ACHN (cell line): ENCODE results near the gene PRR12.

Experiments used
- DNase-seq: peaks from one replicate; pipeline ENCODE4 v3.0.0-alpha.2; 2015
- in situ Hi-C: cut with HindIII; loops from 2 replicates; pipeline ENCODE4 v1.10.0; 2017; ENCODE audit warnings: low sequenced_read_pairs, low pct_ligation_motif_present, low pct_unique_long_range_greater_than_20kb

Gene PRR12

DNA sequence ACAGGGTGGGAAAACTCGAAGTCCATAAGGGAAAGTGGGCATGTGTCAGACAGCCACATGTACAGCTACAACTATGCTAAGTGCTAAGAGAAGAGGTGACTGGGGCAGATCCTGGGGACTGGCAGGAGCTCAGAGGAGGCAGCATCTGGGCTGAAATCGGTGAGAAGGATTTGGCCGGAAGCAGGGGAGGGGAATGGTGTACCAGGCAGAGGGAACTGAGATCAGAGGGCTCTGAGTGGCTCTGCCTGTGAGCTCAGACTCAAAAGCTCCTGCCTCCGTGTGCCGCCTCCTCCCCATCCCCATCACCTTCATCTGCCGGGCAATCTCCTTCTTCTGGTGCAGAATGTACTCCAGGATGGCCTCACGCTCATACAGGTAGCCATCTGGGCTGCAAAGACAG lies 32.4 kb upstream of the PRR12 start:
- DNase-seq: no peak
- in situ Hi-C loops: no loop called here

- no peak for DNase-seq
- in situ Hi-C loops: no loop called here
Observed at GRCh38 chr19:49559443-49559842, 31.5 kb upstream of the PRR12 start.

DNA sequence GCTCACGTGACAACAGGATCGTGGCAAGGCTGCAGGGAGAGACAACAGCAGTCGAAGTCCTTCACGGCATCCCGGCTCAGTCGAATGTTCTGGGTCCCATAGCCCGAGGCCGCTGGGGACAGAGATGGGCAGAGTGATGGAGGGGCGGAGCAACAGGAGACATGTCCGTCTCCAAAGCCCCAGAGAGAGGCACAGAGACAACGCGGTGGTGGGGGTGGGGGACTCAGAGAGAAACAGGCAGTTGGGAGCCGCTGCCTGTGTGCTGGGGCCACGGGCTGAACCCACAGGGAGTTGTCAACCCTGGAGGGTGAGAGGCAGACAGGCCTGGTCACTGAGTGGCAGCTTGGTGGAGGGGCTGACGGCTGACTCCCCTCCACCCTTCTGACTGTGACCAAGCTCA lies 31.1 kb upstream of the PRR12 start:
- DNase-seq: no peak
- in situ Hi-C loops: no loop called here

DNA sequence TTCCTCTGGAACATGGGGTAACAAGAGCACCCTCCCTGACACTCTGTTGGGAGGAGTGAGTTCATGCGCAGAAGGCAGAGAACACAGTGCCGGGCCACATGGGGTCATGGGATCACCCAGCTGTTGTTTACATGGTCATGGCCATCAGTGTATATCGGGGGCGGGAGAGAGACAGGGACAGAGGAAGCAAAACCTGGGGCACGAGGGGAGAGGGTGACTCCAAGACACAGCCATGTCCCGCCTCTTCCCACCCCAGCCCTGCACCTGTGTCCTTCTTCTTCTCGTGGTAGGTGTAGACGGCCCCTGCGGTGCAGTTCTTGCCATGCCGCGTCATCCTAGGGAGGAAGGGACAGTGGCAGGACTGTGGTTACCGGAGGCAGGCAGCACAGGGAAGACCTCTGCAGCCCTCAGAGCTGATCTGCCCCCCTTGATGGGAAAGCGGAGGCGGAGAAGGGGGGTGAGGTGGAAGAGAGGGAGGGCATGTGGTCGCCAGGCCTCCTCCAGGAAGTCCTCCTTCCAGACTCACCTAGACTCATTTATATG lies 30.6 kb upstream of the PRR12 start:
- no peak for DNase-seq
- in situ Hi-C loops: no loop called here

DNA sequence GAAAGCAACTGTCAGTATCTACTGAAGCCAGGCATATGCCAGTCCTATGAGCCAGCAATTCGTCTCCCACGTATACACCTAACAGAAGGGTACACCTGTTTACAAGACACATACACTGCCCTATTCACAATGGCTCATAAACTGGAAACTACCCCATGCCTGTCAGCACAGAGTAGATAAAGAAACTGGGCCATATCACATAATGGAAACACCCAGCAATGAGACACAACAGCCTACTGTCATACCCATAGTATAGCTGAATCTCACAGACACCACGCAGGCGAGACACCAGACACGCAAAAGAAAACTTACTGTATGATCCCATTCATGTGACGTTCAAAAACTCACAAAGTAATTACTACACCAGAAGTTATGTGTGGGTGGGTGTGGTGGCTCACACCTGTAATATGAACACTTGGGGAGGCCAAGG lies 26.4 kb upstream of the PRR12 start:
- no peak for DNase-seq
- in situ Hi-C loops: no loop called here

DNA sequence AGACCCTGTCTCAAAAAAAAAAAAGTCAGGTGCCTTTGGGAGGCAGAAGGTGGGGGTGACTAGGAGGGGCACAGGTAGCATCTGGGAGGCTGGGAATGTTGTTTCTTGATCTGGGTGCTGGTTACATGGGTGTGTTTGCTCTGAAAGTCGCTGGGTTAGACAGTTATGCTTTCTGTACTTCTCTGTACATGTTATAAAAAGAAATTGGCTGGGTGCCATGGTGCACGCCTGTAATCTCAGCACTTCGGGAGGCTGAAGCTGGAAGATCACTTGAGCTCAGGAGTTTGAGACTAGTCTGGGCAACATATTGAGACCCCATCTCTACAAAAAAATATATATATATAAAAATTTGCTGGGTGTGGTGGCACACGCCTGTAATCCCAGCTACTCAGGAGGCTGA lies 25.7 kb upstream of the PRR12 start:
- in situ Hi-C loops: no loop called here
- DNase-seq: no peak

- in situ Hi-C loops: no loop called here
Observed at GRCh38 chr19:49566302-49566701, 24.7 kb upstream of the PRR12 start.

GRCh38 chr19:49567861-49568441 lies 23.0 kb upstream of the PRR12 start:
- DNase-seq: no peak
- in situ Hi-C loops: no loop called here

More at GRCh38 chr19:49566302-49566701, 24.7 kb upstream of the PRR12 start:
- DNase-seq: no peak

DNA sequence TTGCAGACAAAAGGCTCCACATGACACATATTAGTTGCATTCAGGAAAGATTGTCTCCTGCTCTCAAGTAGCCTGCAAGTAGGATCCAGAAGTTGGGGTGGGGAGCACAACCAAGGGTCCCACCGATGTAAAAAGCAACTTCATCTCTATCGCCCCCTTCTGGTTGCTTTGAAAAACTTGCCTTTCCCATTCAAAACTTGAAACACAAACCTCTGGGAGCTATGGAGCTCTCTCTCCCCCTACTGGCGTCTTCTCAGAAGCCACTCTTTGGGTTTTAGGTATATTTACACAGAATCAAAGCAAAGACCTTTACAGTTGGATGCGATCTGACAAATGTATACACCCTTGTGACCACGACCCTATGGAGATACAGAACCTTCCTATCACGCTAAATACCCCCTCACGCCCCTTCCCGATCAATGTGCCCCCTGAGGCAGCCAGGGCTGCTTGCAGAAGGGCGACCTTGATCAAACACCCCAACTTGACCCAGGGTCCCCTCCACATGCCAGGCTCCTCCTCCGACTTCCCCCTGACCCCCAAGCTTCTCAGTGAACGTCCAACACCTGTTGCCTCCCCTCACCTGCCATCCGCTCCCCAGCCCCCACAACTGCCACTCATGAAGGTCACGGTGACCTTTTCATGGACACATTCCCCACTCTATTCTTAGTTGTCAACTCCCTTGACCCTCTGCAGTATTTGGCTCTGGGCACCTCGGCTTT lies 20.7 kb upstream of the PRR12 start:
- in situ Hi-C loops: no loop called here

DNA sequence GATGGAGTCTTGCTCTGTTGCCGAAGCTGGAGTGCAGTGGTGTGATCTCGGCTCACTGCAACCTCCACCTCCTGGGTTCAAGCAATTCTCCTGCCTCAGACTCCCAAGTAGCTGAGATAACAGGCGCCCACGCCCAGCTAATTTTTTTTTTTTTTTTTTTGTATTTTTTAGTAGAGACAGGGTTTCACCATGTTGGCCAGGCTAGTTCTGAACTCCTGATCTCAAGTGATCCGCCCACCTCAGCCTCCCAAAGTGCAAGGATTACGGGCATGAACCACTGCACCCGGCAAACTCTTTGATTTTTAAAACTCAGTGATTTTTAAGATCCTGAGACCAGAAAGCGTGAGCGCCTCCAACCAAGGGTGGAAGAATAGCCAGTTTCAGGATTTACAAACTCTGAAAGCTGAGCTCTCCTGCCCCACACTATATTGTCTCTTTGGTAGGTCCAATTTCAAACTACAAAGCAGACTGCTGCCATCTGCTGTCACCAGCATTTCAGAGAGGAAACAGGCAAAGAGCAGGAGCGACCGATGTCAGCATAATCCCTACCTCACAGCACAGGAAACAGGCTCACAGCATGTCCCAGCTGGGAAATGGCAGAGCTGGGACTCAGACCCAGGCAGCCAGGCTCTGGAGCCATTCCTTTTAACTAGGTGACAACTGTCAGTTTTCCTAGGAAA lies 19.8 kb upstream of the PRR12 start:
- no peak for DNase-seq
- in situ Hi-C loops: no loop called here

More for the DNA sequence above, 20.7 kb upstream of the PRR12 start:
- peak; percentile 80 for DNase-seq

- in situ Hi-C loops: no loop called here
- DNase-seq: no peak
Observed at GRCh38 chr19:49573009-49573408, 18.0 kb upstream of the PRR12 start.

DNA sequence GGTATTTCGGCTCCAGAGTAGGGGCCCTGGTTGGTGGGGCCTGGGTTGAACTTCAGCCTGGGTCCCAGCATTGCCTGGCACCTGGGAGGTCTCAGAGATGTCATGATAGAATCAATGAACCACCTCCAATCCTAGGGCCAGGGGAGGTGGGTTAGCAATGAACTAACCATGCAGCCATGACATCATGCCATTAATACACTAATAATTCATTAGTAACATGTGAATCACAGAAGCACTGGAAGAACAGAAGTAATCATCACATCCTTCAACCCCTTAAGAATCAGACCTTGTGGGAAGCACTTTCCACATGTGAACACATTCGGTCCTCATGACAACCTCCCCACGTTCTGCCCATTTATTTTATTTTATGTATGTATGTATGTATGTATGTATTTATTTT lies 17.6 kb upstream of the PRR12 start:
- DNase-seq: no peak
- in situ Hi-C loops: no loop called here

- DNase-seq: no peak
- in situ Hi-C loops: no loop called here
Observed at GRCh38 chr19:49574206-49574755, 16.7 kb upstream of the PRR12 start.

DNA sequence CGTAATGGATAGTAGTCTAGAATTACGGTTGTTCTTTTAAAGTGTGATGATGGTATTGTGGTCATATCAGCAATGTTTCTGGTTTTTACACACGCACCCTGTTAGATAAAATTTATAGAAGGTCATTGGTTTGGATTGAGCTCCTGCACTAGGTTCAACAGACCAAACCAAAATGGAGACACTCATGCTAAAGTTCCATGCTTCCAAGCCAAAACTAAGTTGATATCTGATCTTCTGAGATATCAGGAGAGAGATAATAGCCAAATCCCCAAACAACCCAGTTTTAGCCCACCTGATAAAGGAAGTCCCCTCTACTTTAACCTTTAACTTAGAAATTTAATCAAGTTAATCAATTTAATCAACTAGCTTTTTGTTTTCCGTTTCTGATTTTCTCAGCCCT lies 11.8 kb upstream of the PRR12 start:
- DNase-seq: no peak
- in situ Hi-C loops: no loop called here

DNA sequence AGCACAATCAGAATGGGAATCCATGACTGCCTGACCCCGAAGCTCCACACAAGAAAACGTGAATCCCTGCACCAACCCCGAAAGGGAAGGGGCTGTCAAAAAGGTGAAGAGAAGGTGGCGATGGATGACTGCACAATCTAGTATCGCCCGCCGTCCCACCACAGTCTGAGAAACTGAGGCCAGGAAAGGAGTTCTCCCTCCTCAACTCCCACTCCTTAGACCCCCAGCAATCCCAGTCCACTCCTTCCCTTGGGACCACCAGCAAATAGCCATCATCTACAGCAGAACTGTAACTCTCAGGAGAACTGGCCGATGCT lies 11.1 kb upstream of the PRR12 start:
- in situ Hi-C loops: no loop called here
- DNase-seq: no peak

- DNase-seq: peak; percentile 94
- in situ Hi-C loops: no loop called here
Observed at GRCh38 chr19:49580264-49581006, 10.5 kb upstream of the PRR12 start, which contains the start of gene NOSIP. Gene NOSIP (minus strand): TSS chr19:49580556. CDS start chr19:49560691, 19,865 bp downstream.

GRCh38 chr19:49581007-49581508 lies 9.9 kb upstream of the PRR12 start, which contains the start of gene PRRG2:
Gene PRRG2 (plus strand): TSS chr19:49581316. CDS start chr19:49583220, 1,904 bp downstream.
- in situ Hi-C loops: no loop called here
- no peak for DNase-seq

DNA sequence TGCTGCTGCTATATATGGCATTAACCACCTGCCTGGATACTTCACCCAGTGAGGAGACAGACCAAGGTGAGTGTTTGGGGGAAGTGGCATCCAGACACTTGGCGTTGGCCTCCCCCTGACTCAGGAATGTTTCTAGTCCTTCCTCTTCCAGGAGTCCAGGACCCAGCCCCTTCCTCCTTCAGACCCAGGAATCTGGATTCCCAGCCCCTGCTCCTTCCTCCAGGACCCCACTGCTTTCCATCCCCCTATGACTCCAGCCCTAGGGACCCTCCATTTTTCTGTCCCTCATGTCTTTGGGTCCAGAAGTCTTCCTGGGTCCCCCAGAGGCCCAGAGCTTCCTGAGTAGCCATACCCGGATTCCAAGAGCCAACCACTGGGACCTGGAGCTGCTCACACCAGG lies 7.7 kb upstream of the PRR12 start:
- in situ Hi-C loops: no loop called here
- DNase-seq: no peak
